HUDEP-2 (cell line): Measurements from ENCODE around the gene C12orf75.
A peak's percentile ranks its signal among the peaks of the same experiment; 100 is the strongest.
"Not testable (repeated sequence)": the region's sequence is repeated elsewhere in the genome, so short reads cannot be mapped to it uniquely, and the experiment has no call there.

Experiments used
- DNase-seq, 76 experiments: peaks; one replicate each; lab custom pipeline; 2025; ENCODE audit not compliant: unreplicated experiment in 76 of 76; lab: John Stamatoyannopoulos, UW

The C12orf75 gene

GRCh38 chr12:105368047-105368646 is 37.7 kb downstream of the C12orf75 start:
- DNase-seq: no peak

- peak in 4 of 76 experiments; percentile 1 to 9 (median 4) for DNase-seq
These were observed 38.5 kb downstream of the C12orf75 start for GRCh38 chr12:105369014-105369413.

GRCh38 chr12:105374303-105374702 is 43.8 kb downstream of the C12orf75 start:
- DNase-seq: no peak

GRCh38 chr12:105377077-105377476 is 46.6 kb downstream of the C12orf75 start:
- no peak for DNase-seq

- DNase-seq: peak in 1 of 76 experiments; percentile 2
These were observed 48.4 kb downstream of the C12orf75 start for GRCh38 chr12:105378911-105379310.

- peak in 25 of 76 experiments; percentile 2 to 56 (median 31) for DNase-seq
These were observed 52.5 kb downstream of the C12orf75 start for GRCh38 chr12:105382771-105383622.

GRCh38 chr12:105384220-105384619 is 53.7 kb downstream of the C12orf75 start:
- no peak for DNase-seq

- no peak for DNase-seq
These were observed 54.5 kb downstream of the C12orf75 start for GRCh38 chr12:105384916-105385535.

GRCh38 chr12:105386431-105386830 is 55.9 kb downstream of the C12orf75 start:
- no peak for DNase-seq

- no peak for DNase-seq
These were observed 60.7 kb downstream of the C12orf75 start for GRCh38 chr12:105391231-105391630.

GRCh38 chr12:105393587-105393986 is 63.1 kb downstream of the C12orf75 start:
- no peak for DNase-seq

GRCh38 chr12:105396024-105396423 is 65.5 kb downstream of the C12orf75 start:
- DNase-seq: no peak

- DNase-seq: no peak
These were observed 66.5 kb downstream of the C12orf75 start for GRCh38 chr12:105396983-105397382.

- DNase-seq: no peak
These were observed 68.4 kb downstream of the C12orf75 start for GRCh38 chr12:105398930-105399329.

- DNase-seq: no peak
These were observed 69.1 kb downstream of the C12orf75 start for GRCh38 chr12:105399428-105400081.

GRCh38 chr12:105400227-105400626 is 69.7 kb downstream of the C12orf75 start:
- no peak for DNase-seq

- no peak for DNase-seq
These were observed 70.7 kb downstream of the C12orf75 start for GRCh38 chr12:105401198-105401597.

GRCh38 chr12:105402366-105402765 is 71.9 kb downstream of the C12orf75 start:
- DNase-seq: no peak

GRCh38 chr12:105403095-105403494 is 72.6 kb downstream of the C12orf75 start:
- DNase-seq: no peak

- not testable (repeated sequence) for DNase-seq
These were observed 73.6 kb downstream of the C12orf75 start for GRCh38 chr12:105404134-105404533.

- DNase-seq: no peak
These were observed 76.0 kb downstream of the C12orf75 start for GRCh38 chr12:105406497-105406896.
